Activated naive CD8-positive, alpha-beta T cell treated with anti-CD3 and anti-CD28 coated beads for 36 hours (primary cell): ENCODE results near the gene PDE6A. TPM values are rescaled to one million over a fixed set of nuclear protein-coding genes. Genes with fewer than 3 reads are reported as not detected.
"Not testable (repeated sequence)": the region's sequence is repeated elsewhere in the genome, so short reads cannot be mapped to it uniquely, and the experiment has no call there.

Experiments used
- DNase-seq: peaks from one replicate; pipeline ENCODE4 v3.0.0; 2021
- H3K27ac Mint-ChIP-seq: one replicate; pipeline ENCODE4 v1.8.0; 2022; ENCODE audit warnings: mild to moderate bottlenecking, moderate library complexity, mixed read lengths
- H3K27me3 Mint-ChIP-seq: one replicate; pipeline ENCODE4 v1.8.0; 2022; ENCODE audit warnings: mild to moderate bottlenecking, mixed read lengths
- H3K36me3 Mint-ChIP-seq: one replicate; pipeline ENCODE4 v1.8.0; 2021; ENCODE audit warnings: mild to moderate bottlenecking, mixed read lengths
- H3K4me1 Mint-ChIP-seq: one replicate; pipeline ENCODE4 v1.8.0; 2021; ENCODE audit warnings: mixed read lengths
- H3K4me3 Mint-ChIP-seq: one replicate; pipeline ENCODE4 v1.8.0; 2022; ENCODE audit warnings: mild to moderate bottlenecking, moderate library complexity, mixed read lengths
- H3K9me3 Mint-ChIP-seq: one replicate; pipeline ENCODE4 v1.8.0; 2022; ENCODE audit warnings: mixed read lengths
- total RNA-seq, 2 experiments: library from RNA; stranded (reverse); gene quantifications; one replicate each; pipeline ENCODE4 v1.2.3, GENCODE V29; 2021

Gene PDE6A
- total RNA-seq, 2 experiments from 2014 or later = not detected

DNA sequence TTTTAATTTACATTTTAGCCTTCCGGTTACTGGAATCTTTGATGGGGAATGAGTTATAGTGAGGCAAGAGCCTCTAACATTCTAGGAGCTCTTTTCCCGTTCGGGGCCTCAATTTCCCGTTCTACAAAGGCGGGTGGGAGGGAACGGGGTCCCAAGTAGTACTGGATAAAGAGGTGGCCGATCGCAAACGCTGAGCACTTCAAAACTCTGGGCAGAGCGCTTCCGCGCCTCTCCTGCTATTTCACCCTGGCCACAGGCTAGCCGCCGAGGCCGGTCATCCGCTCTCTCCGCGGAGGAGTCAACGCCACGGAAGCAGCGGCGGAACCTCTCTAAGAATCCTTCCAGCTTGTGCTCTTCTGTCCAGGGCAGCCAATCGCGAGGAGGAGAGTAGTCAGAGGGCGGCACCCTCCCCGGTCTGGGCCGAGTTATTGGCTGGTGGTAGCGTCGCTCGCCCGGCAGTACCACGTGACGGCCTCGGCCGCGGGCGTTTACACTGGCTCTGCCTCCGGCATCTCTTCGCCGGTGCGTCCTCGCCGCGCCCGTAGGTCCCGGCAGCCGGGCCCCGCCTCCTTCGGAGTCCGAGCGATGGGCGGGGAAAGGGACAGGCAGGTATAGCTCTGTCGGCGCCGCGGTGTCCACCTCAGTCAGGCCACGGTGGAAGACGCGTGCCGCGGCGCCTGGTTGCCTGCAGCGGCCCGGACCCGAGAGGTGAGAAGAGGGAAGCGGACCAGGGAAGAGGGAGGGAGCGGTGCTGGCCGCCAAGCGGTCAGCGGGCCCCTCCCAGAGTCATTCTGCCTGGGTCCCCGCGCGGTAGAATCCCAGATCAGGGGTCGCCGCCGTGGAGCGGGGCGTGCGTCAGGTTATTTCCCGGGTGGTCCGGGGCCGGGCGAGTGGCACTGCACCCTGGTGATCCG, 15.9 kb upstream of the PDE6A start, which contains the start of gene SLC26A2:
Gene SLC26A2, plus strand, starts transcription at position 487 of the 914 bp plus-strand sequence. CDS start 16,895 bp downstream, outside the sequence.
- peak within 1 kb of the TSS; percentile 96 for H3K4me3 Mint-ChIP-seq
- H3K27me3 Mint-ChIP-seq = no peaks in the 10 kb centered on the region
- H3K4me1 Mint-ChIP-seq = peaks cover 29% of the 10 kb centered on the region
- H3K27ac Mint-ChIP-seq = peak within 1 kb of the TSS; percentile 97
- no peaks in the 10 kb centered on the region for H3K9me3 Mint-ChIP-seq
- DNase-seq = peak; percentile 95
- H3K36me3 Mint-ChIP-seq = peaks cover 10% of the 10 kb centered on the region

DNA sequence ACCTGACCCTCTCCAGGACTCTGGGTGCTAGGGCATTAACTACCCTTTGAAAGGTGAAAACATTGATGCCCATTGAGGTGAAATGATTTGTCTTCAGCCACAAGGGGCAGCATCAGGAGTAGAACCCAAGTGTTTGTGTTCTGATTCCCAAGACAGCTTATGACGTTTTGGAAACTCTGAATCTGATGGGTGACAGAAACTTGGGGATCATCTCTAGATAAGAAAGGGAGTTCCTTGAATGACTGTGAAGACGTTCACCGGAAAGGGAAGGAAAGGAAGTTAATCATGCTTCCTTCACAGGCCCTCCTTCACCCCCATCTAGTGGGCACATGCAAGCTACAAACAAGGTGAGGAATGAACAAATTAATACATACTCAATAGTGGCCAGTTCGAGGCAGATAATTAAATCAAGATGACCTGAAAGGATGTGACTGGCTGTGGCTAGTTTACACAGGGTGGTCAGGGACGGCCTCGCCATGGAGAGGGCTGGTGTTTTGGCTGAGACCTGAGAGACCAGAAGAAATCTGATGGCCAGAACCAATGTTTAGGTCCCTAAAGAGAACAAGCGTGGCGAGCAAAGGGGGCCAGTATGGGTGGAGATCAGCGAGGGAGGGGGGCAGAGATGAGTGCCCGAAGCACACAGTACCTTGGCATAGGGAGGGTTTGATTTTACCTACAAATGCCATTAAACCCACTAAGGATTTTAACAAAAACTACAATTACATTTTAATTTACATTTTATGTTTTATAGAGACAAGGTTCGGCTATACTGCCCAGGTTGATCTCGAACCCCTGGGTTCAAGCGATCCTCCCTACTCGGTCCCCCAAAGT, 15.0 kb upstream of the PDE6A start:
- Mint-ChIP-seq H3K27me3 (no peaks in the 10 kb centered on the region), H3K4me1 (peaks cover 29% of the 10 kb centered on the region), H3K9me3 (no peaks in the 10 kb centered on the region), H3K27ac (peak overlapping the region; percentile 97), H3K4me3 (peak overlapping the region; percentile 96), H3K36me3 (peaks cover 10% of the 10 kb centered on the region)
- DNase-seq = peak; percentile 52

DNA sequence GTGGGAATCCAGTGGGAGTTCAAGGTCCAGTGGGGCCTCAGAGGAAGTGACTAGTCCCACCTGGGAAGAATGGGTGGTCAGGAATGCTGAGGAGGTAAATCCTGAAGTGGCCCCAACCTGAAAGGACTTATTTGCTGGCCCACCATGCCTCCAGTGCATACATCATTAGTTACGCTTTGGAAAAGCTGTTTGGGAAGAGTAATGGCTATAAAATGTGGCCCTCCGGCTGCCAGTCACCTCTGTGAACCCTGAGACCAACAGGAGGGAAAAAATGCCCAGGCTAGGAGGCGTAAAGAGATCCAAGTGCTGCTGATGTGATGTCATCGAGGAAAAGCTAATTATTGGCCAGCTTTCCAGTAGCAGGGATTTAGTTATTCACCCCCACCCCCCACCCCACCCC, 13.3 kb upstream of the PDE6A start:
- H3K4me1 Mint-ChIP-seq = peaks cover 29% of the 10 kb centered on the region
- H3K9me3 Mint-ChIP-seq = no peaks in the 10 kb centered on the region
- H3K4me3 Mint-ChIP-seq = no peak overlapping the region
- H3K27me3 Mint-ChIP-seq = no peaks in the 10 kb centered on the region
- peaks cover 9% of the 10 kb centered on the region for H3K36me3 Mint-ChIP-seq
- H3K27ac Mint-ChIP-seq = no peak overlapping the region
- no peak for DNase-seq

DNA sequence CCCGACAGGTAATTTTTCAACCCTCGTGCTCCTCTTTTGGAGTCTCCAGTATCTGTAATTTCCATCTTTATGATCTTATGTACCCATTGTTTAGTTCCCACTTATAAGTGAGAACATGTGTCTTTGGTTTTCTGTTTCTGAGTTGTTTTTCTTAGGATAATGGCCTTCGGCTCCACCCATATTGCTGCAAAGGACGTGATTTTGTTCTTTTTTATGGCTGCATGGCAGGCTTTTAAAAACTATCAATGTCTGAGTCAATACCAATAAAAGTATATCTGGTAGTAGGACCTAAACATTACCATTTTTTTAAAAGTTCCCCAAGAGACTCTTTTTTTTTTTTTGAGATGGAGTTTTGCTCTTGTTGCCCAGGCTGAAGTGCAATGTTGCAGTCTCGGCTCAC, 12.1 kb upstream of the PDE6A start:
- H3K27me3 Mint-ChIP-seq = no peaks in the 10 kb centered on the region
- peaks cover 17% of the 10 kb centered on the region for H3K4me1 Mint-ChIP-seq
- no peak overlapping the region for H3K27ac Mint-ChIP-seq
- H3K4me3 Mint-ChIP-seq = no peak overlapping the region
- peaks cover 3% of the 10 kb centered on the region for H3K36me3 Mint-ChIP-seq
- no peak for DNase-seq
- H3K9me3 Mint-ChIP-seq = no peaks in the 10 kb centered on the region

DNA sequence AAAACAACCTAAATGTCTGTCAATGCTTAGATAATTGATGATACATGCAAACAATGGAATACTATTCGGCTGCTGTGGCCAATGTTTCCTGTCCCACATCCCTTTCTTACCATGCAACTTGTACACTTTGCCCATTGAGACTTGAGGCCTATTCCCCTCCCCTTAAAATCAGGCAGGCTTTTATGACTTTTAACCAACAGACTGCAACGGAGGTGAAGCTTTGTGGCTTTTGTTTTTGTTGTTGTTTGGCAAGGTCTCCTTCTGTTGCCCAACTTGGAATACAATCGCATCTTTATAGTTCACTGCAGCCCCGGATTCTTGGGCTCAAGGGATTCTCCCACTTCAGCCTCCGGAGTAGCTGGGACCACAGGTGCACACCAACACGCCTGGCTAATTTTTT, 10.2 kb upstream of the PDE6A start:
- Mint-ChIP-seq H3K36me3 (no peaks in the 10 kb centered on the region), H3K4me3 (no peak overlapping the region), H3K27me3 (no peaks in the 10 kb centered on the region), H3K9me3 (no peaks in the 10 kb centered on the region), H3K4me1 (peaks cover 7% of the 10 kb centered on the region), H3K27ac (no peak overlapping the region)
- no peak for DNase-seq

DNA sequence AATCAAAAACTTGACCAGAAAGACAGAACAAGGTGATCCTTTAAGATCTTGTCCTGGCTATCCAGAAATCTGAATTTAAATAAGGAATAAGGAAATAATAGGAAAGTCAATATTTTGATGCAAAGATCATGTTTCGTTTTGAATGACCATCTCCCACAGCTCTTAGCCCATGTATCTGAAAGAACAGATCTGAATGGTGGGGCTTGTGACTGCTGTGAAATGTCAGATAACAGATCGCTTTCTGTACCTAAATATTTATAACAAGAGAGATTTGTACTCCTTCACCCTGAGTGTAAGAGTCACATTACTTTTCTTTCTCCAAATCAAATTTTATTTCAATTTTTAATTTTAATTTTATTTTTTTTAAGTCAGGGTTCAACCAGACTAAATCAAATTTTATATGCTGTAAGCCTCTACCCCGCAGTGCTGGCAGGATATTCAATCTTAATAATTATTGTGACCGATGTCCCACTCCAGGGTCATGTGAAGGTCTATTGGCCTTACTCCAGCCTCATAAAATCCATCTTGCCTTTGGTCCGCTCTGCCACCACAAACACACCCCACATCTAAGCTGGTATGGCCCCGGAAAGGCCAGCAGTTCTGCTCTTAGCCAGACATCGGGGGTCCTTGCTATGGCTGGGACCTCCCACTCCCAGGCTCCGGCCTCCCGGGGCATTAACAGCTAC, 9.0 kb upstream of the PDE6A start:
- no peaks in the 10 kb centered on the region for H3K9me3 Mint-ChIP-seq
- H3K4me3 Mint-ChIP-seq = no peak overlapping the region
- H3K36me3 Mint-ChIP-seq = no peaks in the 10 kb centered on the region
- DNase-seq = no peak
- peaks cover under 1% of the 10 kb centered on the region for H3K27me3 Mint-ChIP-seq
- H3K27ac Mint-ChIP-seq = no peak overlapping the region
- H3K4me1 Mint-ChIP-seq = no peaks in the 10 kb centered on the region

DNA sequence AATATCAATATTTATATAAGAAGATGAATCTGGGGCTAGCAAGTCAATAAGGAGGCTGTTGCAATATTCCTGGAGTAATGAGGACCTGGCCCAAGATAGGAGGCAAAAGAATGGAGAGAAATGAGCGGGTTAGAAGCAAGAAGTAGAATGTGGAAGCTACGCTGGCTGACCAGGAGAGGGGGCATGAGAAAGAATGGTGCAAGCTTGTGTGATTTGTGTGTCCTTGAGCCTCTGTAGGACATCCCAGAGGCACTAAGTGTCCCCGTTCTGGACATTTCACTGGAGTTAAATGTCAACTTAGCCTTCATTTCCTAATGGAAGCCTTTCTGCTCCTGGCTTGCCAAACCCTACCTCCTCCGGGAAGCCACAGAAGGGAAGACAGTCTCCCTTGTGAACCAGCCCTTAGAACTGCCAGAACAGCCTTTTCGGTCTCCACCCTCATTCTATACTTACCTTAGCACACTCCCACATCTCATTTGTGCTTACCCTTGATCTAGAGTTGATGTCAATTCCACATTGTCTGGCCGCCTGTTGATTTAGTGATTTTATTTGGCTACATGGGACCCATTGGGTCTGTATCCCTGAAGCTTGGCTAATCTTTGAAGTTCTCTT, 6.7 kb upstream of the PDE6A start:
- H3K9me3 Mint-ChIP-seq = no peaks in the 10 kb centered on the region
- peaks cover 4% of the 10 kb centered on the region for H3K27me3 Mint-ChIP-seq
- H3K27ac Mint-ChIP-seq = no peak overlapping the region
- no peaks in the 10 kb centered on the region for H3K4me1 Mint-ChIP-seq
- no peak overlapping the region for H3K4me3 Mint-ChIP-seq
- H3K36me3 Mint-ChIP-seq = no peaks in the 10 kb centered on the region
- DNase-seq = no peak

DNA sequence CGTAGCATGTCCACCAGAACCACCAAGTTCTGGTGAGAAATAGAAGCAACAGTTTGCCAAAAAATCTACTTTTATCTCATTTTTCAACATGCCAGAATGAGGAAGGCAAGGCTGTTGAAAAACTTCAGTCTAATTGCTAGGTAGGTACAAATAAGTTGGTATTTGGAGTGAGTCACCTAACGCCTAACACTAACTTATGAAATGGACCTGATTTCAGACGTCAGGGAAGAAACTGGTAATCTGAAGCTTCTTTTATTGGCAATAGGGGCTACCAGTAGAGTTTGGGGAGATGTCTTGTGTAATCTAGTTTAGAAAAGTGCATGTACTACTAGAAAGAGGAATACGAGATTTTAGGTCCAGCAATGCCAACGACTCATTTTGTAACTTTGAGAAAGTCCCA, 4.4 kb upstream of the PDE6A start:
- no peak overlapping the region for H3K4me3 Mint-ChIP-seq
- no peaks in the 10 kb centered on the region for H3K36me3 Mint-ChIP-seq
- H3K4me1 Mint-ChIP-seq = no peaks in the 10 kb centered on the region
- peaks cover 4% of the 10 kb centered on the region for H3K27me3 Mint-ChIP-seq
- DNase-seq = no peak
- H3K9me3 Mint-ChIP-seq = no peaks in the 10 kb centered on the region
- H3K27ac Mint-ChIP-seq = no peak overlapping the region

DNA sequence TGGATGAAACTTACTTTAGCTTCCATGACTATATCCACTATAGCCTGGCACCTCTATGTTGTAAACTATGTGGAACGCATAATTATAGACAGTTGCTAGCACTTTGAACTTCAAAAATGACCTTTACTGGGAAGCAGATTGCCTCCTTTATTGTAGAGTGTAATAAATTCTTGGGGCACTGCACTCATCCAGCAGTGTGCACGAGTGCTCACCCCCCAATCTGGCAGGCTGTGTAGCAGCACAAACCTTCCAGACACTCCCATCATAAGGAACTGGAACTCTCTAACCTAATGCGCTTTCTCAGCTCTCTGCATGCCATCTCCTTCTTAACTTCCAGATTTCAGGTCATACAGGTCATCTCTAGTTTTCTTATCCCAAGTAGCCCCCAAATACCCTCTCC, 1.5 kb upstream of the PDE6A start:
- no peaks in the 10 kb centered on the region for H3K36me3 Mint-ChIP-seq
- no peak overlapping the region for H3K4me3 Mint-ChIP-seq
- DNase-seq = no peak
- H3K27ac Mint-ChIP-seq = no peak overlapping the region
- H3K9me3 Mint-ChIP-seq = no peaks in the 10 kb centered on the region
- H3K27me3 Mint-ChIP-seq = peaks cover 4% of the 10 kb centered on the region
- H3K4me1 Mint-ChIP-seq = no peaks in the 10 kb centered on the region

DNA sequence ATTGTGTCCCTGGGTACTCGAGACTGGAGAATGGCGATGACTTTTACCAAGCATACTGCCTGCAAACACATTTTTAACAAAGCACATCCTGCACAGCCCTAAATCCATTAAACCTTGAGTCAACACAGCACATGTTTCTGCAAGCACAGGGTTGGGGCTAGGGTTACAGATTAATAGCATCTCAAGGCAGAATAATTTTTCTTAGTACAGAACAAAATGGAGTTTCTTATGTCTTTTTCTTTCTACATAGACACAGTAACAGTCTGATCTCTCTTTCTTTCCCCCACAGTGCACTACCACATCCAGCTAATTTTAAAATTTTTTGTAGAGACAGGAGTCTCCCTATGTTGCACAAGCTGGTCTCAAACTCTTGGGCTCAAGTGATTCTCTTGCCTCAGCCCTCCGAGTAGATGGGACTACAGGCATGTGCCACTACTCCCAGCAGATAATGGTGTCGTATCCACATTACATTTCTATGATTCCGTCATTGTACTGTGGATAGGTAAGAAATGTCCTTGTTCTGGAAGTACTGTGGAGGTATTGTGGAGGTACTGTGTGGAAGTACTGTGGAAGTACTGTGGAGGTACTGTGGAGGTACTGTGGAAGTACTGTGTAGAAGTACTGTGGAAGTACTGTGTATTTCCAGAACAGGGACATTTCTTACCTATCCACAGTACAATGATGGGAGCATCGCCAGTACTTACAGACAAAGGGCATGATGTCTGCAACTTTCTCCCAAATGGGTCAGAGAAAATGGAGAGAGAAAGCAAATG, 1.2 kb downstream of the PDE6A start:
- H3K27me3 Mint-ChIP-seq, H3K9me3 Mint-ChIP-seq, H3K4me1 Mint-ChIP-seq, H3K27ac Mint-ChIP-seq, DNase-seq, H3K4me3 Mint-ChIP-seq, H3K36me3 Mint-ChIP-seq: not testable (repeated sequence)

DNA sequence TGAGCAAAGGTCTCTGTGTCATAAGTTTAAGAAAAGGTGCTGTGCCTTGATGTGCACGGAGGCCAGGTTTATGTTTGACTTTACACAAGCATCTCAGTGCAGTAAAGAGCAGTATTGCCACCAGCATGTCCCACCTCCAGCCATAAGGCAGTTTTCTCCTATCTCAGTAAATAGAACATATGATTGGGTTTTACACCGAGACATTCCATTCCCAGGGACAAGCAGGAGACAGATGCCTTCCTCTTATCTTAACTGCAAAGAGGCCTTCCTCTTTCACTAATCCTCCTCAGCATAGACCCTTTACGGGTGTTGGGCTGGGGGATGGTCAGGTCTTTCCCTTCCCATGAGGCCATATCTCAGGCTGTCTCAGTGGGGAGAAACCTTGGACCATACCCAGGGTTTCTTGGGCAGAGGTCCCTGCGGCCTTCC, 1.8 kb downstream of the PDE6A start:
- H3K4me1 Mint-ChIP-seq, H3K9me3 Mint-ChIP-seq, H3K4me3 Mint-ChIP-seq, H3K27ac Mint-ChIP-seq, H3K36me3 Mint-ChIP-seq, DNase-seq, H3K27me3 Mint-ChIP-seq: not testable (repeated sequence)

DNA sequence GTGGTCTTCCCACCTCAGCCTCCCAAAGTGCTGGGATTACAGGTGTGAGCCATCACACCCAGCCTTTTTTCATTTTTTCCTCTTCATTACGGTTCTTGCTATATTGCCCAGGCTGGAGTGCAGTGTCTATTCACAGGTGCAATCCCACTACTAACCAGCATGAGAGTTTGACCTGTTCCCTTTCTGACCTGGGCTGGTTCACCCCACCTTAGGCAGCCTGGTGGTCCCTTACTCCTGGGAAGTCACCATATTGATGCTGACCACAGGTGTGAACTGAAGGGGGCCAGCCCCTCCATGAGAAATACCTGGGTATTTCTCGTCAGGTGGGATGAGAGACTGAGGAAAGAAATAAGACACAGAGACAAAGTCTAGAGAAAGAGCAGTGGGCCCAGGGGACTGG, 2.4 kb downstream of the PDE6A start:
- no peak overlapping the region for H3K4me3 Mint-ChIP-seq
- no peaks in the 10 kb centered on the region for H3K9me3 Mint-ChIP-seq
- no peaks in the 10 kb centered on the region for H3K36me3 Mint-ChIP-seq
- H3K27ac Mint-ChIP-seq = no peak overlapping the region
- no peak for DNase-seq
- H3K4me1 Mint-ChIP-seq = no peaks in the 10 kb centered on the region
- no peaks in the 10 kb centered on the region for H3K27me3 Mint-ChIP-seq

DNA sequence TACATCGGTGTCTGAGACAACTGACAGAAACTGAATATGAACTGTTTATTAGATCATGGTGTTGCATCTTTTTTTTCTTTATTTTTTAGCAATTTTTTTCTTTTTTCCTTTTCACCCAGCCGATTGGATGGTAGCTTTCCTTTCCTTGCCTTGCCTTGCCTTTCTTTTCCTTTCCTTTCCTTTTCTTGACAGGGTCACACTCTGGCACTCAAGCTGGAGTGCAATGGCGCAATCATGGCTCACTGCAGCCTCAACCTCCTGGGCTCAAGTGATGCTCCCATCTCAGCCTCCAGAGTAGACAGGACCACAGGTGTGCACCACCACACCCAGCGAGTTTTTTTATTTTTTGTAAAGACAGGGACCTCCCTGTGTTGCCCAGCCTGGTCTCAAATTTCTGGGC, 2.8 kb downstream of the PDE6A start:
- Mint-ChIP-seq H3K27me3 (no peaks in the 10 kb centered on the region), H3K27ac (no peak overlapping the region), H3K36me3 (no peaks in the 10 kb centered on the region), H3K9me3 (no peaks in the 10 kb centered on the region), H3K4me3 (no peak overlapping the region), H3K4me1 (no peaks in the 10 kb centered on the region)
- DNase-seq = no peak
